ENCODE measurements around the gene GNG12. TPM values are rescaled to one million over a fixed set of nuclear protein-coding genes. Genes with fewer than 3 reads are reported as not detected.

The GNG12 gene
- total and polyA plus RNA-seq, 2 donors (not counting 1 experiment from before 2014, with no cell fraction given), result not detected

GRCh38 chr1:67674260-67675011 is 158.8 kb downstream of the GNG12 start:
- peaks cover 31% of the 10 kb centered on the region for H3K27me3 Mint-ChIP-seq
- no peak for DNase-seq

More at GRCh38 chr1:67674260-67675011, 158.8 kb downstream of the GNG12 start:
- Histone ChIP-seq H3K9me3 (ENCODE audit: control extremely low read depth in 1 of 3, control insufficient read depth in 2 of 3, insufficient read depth in 1 of 3, low read length in 2 of 3) (no peaks in the 10 kb centered on the region), H3K79me2 (ENCODE audit: control insufficient read depth, insufficient read depth, low read length) (no peaks in the 10 kb centered on the region), H3K27ac (ENCODE audit: low read length in 2 of 2) (no peak overlapping the region), H3K27me3 (replicated peaks in 1 of 4; ENCODE audit: control extremely low read depth in 1 of 4, control insufficient read depth in 3 of 4, insufficient read depth in 4 of 4, low read length in 3 of 4) (peaks cover 0 to 9% (median 2%) of the 10 kb centered on the region in 4 experiments), H3K9ac (ENCODE audit: low read length) (no peak overlapping the region), H4K20me1 (ENCODE audit: control insufficient read depth, insufficient read depth, low read length, poor library complexity, severe bottlenecking) (no peaks in the 10 kb centered on the region), H2AFZ (ENCODE audit: insufficient read depth, low read depth, low read length, poor library complexity, severe bottlenecking) (peak overlapping the region; percentile 18), H3K4me2 (replicated peaks; ENCODE audit: low read depth, low read length, poor library complexity, severe bottlenecking) (no peak overlapping the region), H3K4me3 (ENCODE audit: control extremely low read depth in 1 of 5, extremely low read depth in 1 of 5, insufficient read depth in 1 of 5, low read depth in 2 of 5, low read length in 4 of 5) (no peak overlapping the region), H3K36me3 (replicated peaks in 1 of 2; ENCODE audit: control extremely low read depth in 1 of 2, control insufficient read depth in 1 of 2, extremely low read depth in 1 of 2, insufficient read depth in 2 of 2, low read length in 1 of 2) (no peaks in the 10 kb centered on the region), H3K4me1 (ENCODE audit: control insufficient read depth in 2 of 2, insufficient read depth in 2 of 2, low read length in 2 of 2) (no peaks in the 10 kb centered on the region)
- CTCF ChIA-PET, result interaction anchor here (0.8 kb wide), 1 partner anchor 9 kb away, joined by 3 read pairs; no protein-coding TSS in a partner anchor
- Mint-ChIP-seq H3K4me3 (no peak overlapping the region), H3K9me3 (ENCODE audit: insufficient read depth) (no peaks in the 10 kb centered on the region), H3K4me1 (peaks cover 2% of the 10 kb centered on the region), H3K27ac (no peak overlapping the region)
- no peak for TF ChIP-seq EZH2 (IDR thresholded peaks at IDR 0.05; ENCODE audit: borderline replicate concordance, insufficient read depth, low read depth, low read length, poor library complexity, severe bottlenecking)
- TF ChIP-seq, protein P1, sequence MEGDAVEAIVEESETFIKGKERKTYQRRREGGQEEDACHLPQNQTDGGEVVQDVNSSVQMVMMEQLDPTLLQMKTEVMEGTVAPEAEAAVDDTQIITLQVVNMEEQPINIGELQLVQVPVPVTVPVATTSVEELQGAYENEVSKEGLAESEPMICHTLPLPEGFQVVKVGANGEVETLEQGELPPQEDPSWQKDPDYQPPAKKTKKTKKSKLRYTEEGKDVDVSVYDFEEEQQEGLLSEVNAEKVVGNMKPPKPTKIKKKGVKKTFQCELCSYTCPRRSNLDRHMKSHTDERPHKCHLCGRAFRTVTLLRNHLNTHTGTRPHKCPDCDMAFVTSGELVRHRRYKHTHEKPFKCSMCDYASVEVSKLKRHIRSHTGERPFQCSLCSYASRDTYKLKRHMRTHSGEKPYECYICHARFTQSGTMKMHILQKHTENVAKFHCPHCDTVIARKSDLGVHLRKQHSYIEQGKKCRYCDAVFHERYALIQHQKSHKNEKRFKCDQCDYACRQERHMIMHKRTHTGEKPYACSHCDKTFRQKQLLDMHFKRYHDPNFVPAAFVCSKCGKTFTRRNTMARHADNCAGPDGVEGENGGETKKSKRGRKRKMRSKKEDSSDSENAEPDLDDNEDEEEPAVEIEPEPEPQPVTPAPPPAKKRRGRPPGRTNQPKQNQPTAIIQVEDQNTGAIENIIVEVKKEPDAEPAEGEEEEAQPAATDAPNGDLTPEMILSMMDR (IDR thresholded peaks at IDR 0.05), result no peak
- no peak for ATAC-seq (ENCODE audit: low read depth)
- WGBS (ENCODE audit: insufficient coverage), result 0% methylated on average over 2 of the region's 4 CpGs
- POLR2A ChIA-PET, result no interaction called here
- intact Hi-C loops (cut with micrococcal nuclease), result no loop called here
